SJCRH30 (cell line): ENCODE results near the gene XXYLT1. TPM values are rescaled to one million over a fixed set of nuclear protein-coding genes. Genes with fewer than 3 reads are reported as not detected.
A peak's percentile ranks its signal among the peaks of the same experiment; 100 is the strongest.

Experiments used
- DNase-seq, 2 experiments: peaks; one replicate each; pipeline ENCODE4 v3.0.0-alpha.2; 2015 to 2020
- H3K27ac ChIP-seq: fragments of 250-450 bp; sonication (Bioruptor Pico); 2 replicates; pipeline ENCODE4 v1.5.1; 2020; ENCODE audit warnings: mild to moderate bottlenecking, moderate library complexity
- H3K27me3 ChIP-seq: fragments of 250-450 bp; sonication (Bioruptor Pico); 2 replicates; pipeline ENCODE4 v1.5.1; 2020; ENCODE audit warnings: mild to moderate bottlenecking, moderate library complexity
- H3K36me3 ChIP-seq: fragments of 250-450 bp; sonication (Bioruptor Pico); 2 replicates; pipeline ENCODE4 v1.5.1; 2020; ENCODE audit warnings: mild to moderate bottlenecking, moderate library complexity
- H3K4me1 ChIP-seq: fragments of 250-450 bp; sonication (Bioruptor Pico); 2 replicates; pipeline ENCODE4 v1.5.1; 2020; ENCODE audit warnings: mild to moderate bottlenecking, moderate library complexity
- H3K4me3 ChIP-seq: fragments of 250-450 bp; sonication (Bioruptor Pico); 2 replicates; pipeline ENCODE4 v1.5.1; 2020; ENCODE audit warnings: mild to moderate bottlenecking, moderate library complexity
- H3K9me3 ChIP-seq: fragments of 250-450 bp; sonication (Bioruptor Pico); replicated peaks from 2 replicates; pipeline ENCODE4 v1.5.1; 2020; ENCODE audit warnings: mild to moderate bottlenecking, moderate library complexity
- total RNA-seq: library from RNA; depleted of rRNA; stranded (reverse); fragments of >200 nt; shearing (Covaris generic); gene quantifications from 2 replicates; pipeline ENCODE4 v1.2.3, GENCODE V29; 2014

Gene XXYLT1
- total RNA-seq, 1 experiment from 2014 or later: 18.8 TPM

DNA sequence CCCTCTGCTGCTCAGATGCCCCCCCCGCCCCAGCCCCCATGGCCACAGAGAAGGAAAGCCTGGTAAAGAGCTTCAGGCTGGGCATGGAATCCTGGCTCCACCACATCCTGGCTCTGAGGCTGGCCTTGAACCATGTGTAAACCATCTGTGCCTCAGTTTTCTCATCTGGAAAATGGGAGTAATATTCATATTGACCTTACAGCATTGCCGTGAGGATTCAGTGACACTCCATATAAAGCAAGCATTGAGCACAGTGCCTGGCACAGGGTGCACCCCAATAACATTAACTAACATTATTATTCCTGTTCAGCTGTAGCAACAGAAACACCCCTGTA lies 150.7 kb downstream of the XXYLT1 start:
- no peak overlapping the region for H3K4me3 ChIP-seq
- peak overlapping the region; percentile 58 for H3K27ac ChIP-seq
- H3K4me1 ChIP-seq: peaks cover 5% of the 10 kb centered on the region
- H3K9me3 ChIP-seq: no peaks in the 10 kb centered on the region
- DNase-seq: no peak
- no peaks in the 10 kb centered on the region for H3K36me3 ChIP-seq
- H3K27me3 ChIP-seq: no peaks in the 10 kb centered on the region

GRCh38 chr3:195119461-195120266 lies 151.3 kb downstream of the XXYLT1 start:
- peak; percentile 55 to 62 for DNase-seq
- Histone ChIP-seq H3K4me1 (peaks cover 5% of the 10 kb centered on the region), H3K9me3 (no peaks in the 10 kb centered on the region), H3K27ac (peak overlapping the region; percentile 58), H3K36me3 (no peaks in the 10 kb centered on the region), H3K27me3 (no peaks in the 10 kb centered on the region), H3K4me3 (no peak overlapping the region; the same call in none of the 2 replicates)

GRCh38 chr3:195118671-195119070 lies 152.3 kb downstream of the XXYLT1 start:
- no peaks in the 10 kb centered on the region for H3K27me3 ChIP-seq
- H3K27ac ChIP-seq: no peak overlapping the region
- peaks cover 5% of the 10 kb centered on the region for H3K4me1 ChIP-seq
- no peak overlapping the region for H3K4me3 ChIP-seq
- H3K36me3 ChIP-seq: no peaks in the 10 kb centered on the region
- no peaks in the 10 kb centered on the region for H3K9me3 ChIP-seq
- DNase-seq: no peak

DNA sequence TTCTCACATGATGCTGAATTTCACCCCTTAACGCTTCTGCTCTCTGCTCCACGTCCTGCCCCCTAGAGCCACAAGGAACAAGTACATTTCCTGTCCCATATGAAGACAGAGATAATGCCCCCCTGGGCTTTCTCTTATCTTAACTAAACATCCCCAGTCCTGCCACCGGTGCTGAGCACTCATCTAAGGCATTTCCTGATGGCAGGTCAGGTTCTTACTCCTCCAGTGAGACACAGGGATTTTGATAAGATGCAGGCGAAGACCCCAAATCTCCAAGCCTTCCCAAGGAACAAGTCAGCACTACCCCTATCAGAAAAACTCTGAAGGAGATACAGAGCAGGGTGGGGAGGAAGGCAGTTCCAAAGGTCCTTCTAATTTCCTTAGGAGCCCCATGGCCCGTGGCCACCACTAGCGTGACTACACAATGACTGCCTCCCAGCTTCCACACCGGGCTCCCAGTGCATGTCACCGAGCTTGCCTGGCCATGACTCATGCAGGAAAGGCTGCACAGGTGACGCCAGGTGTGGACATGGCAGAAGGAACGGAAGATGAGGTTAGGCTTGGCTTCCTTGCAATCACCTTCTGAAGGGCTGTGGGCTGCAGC lies 152.9 kb downstream of the XXYLT1 start:
- Histone ChIP-seq H3K27ac (no peak overlapping the region), H3K27me3 (no peaks in the 10 kb centered on the region), H3K9me3 (no peaks in the 10 kb centered on the region), H3K4me3 (no peak overlapping the region), H3K4me1 (peaks cover 5% of the 10 kb centered on the region), H3K36me3 (no peaks in the 10 kb centered on the region)
- no peak for DNase-seq

- Histone ChIP-seq H3K4me3 (no peak overlapping the region), H3K36me3 (no peaks in the 10 kb centered on the region), H3K27ac (no peak overlapping the region), H3K4me1 (peaks cover 5% of the 10 kb centered on the region), H3K9me3 (no peaks in the 10 kb centered on the region), H3K27me3 (no peaks in the 10 kb centered on the region)
- DNase-seq: no peak
Measured at GRCh38 chr3:195116407-195117185, 154.4 kb downstream of the XXYLT1 start.

GRCh38 chr3:195115600-195116406 lies 155.2 kb downstream of the XXYLT1 start:
- Histone ChIP-seq H3K4me1 (peaks cover 5% of the 10 kb centered on the region), H3K9me3 (no peaks in the 10 kb centered on the region), H3K27me3 (no peaks in the 10 kb centered on the region), H3K36me3 (no peaks in the 10 kb centered on the region), H3K4me3 (no peak overlapping the region), H3K27ac (no peak overlapping the region)
- DNase-seq: no peak

DNA sequence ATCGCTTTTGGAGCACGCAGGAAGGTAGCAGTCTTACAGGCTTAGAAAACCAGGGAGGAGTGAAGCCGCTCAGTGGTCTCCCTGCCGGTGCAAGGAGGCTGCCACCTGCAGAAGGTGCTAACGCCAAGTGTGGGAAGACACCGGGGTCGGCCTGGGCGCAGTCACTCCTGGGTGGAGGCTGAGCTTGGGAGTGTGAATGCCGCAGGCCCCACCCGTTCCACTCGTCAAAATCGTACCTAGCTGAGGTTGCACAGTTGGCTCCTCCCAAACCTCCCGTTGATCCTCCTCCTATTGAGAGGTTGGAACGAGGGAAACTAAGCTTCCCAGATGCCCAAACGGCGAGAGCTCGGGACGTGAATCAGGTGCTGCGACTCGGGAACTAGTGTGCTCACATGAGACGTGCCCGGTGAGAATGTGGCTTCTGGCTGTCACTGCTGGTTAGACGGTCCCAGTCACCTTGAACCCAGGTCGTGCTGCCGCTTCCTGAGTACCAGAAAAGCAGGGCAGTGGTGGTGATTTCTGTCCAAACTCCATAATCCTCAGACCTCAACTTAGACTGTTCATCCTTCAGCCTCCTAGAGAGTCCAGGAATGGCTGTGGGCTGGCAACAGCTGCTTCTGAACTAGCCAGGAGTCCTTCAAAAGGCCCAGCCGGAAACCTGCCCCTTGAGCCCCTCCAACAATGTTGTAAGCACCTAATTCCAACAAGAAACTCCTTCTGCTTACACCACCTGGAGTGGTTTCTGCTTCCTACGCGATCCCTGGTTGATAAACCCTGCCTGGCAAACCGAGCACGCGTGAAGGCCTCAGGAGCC lies 156.0 kb downstream of the XXYLT1 start:
- DNase-seq: no peak
- H3K27ac ChIP-seq: no peak overlapping the region
- no peaks in the 10 kb centered on the region for H3K36me3 ChIP-seq
- no peak overlapping the region for H3K4me3 ChIP-seq
- H3K4me1 ChIP-seq: peaks cover 5% of the 10 kb centered on the region
- H3K9me3 ChIP-seq: no peaks in the 10 kb centered on the region
- H3K27me3 ChIP-seq: no peaks in the 10 kb centered on the region

DNA sequence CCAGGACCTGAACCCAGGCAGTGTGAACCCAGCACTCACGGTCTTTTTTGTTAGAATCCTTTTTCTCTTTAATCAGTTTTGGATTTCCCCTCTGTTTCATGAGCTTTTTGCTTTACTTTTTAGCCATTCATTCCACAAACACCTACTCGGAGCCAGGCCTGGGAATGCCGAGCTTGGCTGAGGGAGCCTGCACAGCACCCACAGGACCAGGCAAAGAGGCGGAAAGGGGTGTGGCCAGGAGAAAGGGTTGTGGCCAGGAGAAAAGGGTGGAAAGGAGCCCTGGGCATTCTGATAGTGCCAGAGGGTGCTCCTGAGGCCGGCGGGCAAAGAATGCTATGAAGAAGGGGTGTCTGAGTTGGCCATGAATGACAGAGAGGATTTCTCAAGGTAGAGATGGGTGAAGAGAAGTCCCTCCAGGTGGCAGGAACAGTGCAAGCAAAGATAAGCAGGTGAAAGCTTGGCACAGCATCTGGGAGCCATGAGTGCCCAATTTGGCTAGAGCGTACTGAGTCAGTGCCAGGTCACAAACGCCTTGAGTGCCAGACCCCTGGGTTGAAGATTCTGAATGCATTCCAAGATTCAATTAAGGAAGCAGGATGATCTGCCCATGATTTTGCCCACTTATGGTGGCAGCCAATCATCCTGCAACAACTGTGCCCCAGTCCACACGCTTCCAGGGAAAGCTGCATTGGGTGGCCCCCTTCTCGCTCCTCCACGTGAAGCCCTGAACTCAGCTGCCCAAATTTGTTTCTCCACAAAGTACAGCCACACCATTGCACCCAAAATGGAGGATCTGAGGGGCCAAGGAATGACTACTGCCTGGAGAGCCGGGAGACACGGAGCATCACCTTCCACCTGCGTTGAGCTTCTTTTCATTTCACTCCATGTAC lies 157.2 kb downstream of the XXYLT1 start:
- no peak overlapping the region for H3K27ac ChIP-seq
- H3K36me3 ChIP-seq: no peaks in the 10 kb centered on the region
- no peaks in the 10 kb centered on the region for H3K27me3 ChIP-seq
- no peaks in the 10 kb centered on the region for H3K4me1 ChIP-seq
- DNase-seq: no peak
- H3K4me3 ChIP-seq: no peak overlapping the region
- no peaks in the 10 kb centered on the region for H3K9me3 ChIP-seq

- no peak for DNase-seq
- no peak overlapping the region for H3K27ac ChIP-seq
- H3K9me3 ChIP-seq: no peaks in the 10 kb centered on the region
- H3K36me3 ChIP-seq: no peaks in the 10 kb centered on the region
- no peak overlapping the region for H3K4me3 ChIP-seq
- H3K27me3 ChIP-seq: no peaks in the 10 kb centered on the region
- no peaks in the 10 kb centered on the region for H3K4me1 ChIP-seq
Measured at GRCh38 chr3:195113048-195113447, 157.9 kb downstream of the XXYLT1 start.

DNA sequence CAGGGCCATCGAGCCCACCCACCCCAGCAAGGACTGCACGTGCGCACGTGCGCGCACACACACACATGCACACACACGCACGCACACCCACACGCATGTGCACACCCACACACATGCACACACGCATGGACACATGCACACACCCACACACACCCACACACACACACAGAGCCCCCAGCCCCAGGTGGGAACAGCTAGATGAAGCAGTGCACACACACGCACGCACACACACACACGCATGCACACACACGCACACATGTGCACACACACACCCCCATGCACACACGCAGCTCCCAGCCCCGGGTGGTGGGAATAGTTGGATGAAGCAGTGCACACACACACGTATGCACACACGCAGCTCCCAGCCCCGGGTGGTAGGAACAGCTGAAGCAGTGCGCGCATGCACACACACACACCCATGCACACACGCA lies 158.6 kb downstream of the XXYLT1 start:
- DNase-seq: no peak
- H3K27ac ChIP-seq: no peak overlapping the region
- H3K4me3 ChIP-seq: no peak overlapping the region
- no peaks in the 10 kb centered on the region for H3K36me3 ChIP-seq
- H3K27me3 ChIP-seq: no peaks in the 10 kb centered on the region
- H3K9me3 ChIP-seq: no peaks in the 10 kb centered on the region
- no peaks in the 10 kb centered on the region for H3K4me1 ChIP-seq

DNA sequence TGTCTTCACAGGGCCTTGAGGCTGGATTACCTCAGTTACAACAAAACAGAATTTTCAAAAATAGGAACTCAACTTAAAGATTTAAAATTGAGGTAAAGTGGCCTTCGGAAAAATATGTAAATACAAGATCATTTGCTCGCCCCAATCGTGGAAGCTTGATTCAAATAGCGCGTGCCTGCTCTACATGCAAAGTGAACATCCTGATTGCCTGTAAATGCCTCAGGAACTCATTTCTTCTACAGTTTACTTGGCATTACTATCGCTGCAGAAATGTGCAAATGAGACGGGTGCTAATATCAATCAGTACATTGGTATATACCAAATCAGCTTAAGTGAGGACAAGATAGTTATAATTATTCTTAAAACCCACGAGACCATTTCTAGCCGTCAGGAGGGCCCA lies 159.2 kb downstream of the XXYLT1 start:
- H3K4me3 ChIP-seq: no peak overlapping the region
- DNase-seq: no peak
- H3K36me3 ChIP-seq: no peaks in the 10 kb centered on the region
- H3K4me1 ChIP-seq: no peaks in the 10 kb centered on the region
- H3K27ac ChIP-seq: no peak overlapping the region
- no peaks in the 10 kb centered on the region for H3K9me3 ChIP-seq
- H3K27me3 ChIP-seq: no peaks in the 10 kb centered on the region

DNA sequence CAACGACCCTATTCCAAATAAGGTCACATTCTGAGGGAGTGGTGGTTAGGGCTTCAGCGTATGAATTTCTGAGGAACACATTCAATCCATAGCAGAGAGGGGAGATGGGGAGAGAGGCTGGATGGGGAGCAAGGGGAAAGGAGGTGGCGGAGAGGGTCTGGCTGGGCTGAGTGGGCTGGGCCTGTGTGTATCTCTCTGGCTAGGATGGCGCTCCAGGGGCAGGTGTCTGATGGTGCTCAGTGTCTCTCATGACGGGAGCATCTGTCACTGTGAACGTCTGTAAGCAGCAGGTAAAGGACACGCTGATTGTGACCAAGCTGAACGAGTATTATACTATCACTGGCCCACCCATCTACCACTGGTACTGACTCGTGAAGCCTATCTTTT lies 159.6 kb downstream of the XXYLT1 start:
- no peak for DNase-seq
- Histone ChIP-seq H3K4me3 (no peak overlapping the region), H3K4me1 (no peaks in the 10 kb centered on the region), H3K27me3 (no peaks in the 10 kb centered on the region), H3K36me3 (no peaks in the 10 kb centered on the region), H3K27ac (no peak overlapping the region), H3K9me3 (no peaks in the 10 kb centered on the region)

- Histone ChIP-seq H3K4me3 (no peak overlapping the region), H3K36me3 (no peaks in the 10 kb centered on the region), H3K4me1 (no peaks in the 10 kb centered on the region), H3K27me3 (no peaks in the 10 kb centered on the region), H3K9me3 (no peaks in the 10 kb centered on the region), H3K27ac (no peak overlapping the region)
- no peak for DNase-seq
Measured at GRCh38 chr3:195110647-195111318, 160.2 kb downstream of the XXYLT1 start.
